NCI-H1694 (cell line): Measurements from ENCODE around the gene PPP2R2B.

Source experiments
- DNase-seq: peaks from one replicate; lab custom pipeline; 2025; lab: John Stamatoyannopoulos, UW

PPP2R2B gene

DNA sequence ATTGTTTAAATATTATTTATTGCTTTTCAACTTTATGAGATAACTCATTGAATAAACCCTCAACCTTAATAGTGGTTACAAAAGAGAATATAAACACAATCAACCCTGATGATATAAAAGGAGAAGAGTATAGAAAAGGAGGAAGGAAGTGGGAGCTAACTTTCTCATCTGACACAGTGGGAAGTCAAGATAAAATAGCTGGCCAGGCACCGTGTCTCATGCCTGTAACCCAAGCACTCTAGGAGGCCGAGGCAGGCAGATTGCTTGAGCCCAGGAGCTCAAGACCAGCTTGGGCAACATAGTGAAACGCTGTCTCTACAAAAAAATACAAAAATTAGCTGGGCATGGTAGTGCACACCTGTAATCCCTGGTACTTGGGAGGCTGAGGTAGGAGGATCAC, 93.5 kb downstream of the PPP2R2B start:
- no peak for DNase-seq

DNA sequence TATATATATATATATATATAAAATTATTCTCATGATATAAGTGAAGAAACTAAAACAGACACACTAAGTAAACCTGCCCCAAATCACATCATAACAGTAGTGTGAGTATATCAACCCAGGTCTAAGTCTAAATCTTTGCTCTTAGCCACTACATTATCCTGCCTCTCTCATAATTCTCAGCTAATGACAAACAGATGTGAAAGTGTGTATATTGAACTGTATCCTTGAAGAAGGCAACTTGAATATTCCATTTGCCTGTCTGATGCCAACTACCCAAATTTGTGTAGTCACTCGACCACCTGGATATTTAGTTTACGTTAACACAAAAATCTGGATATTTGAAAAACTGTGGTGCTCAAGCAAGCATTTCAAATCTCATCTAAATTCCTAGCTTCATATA, 97.4 kb downstream of the PPP2R2B start:
- DNase-seq = no peak

DNA sequence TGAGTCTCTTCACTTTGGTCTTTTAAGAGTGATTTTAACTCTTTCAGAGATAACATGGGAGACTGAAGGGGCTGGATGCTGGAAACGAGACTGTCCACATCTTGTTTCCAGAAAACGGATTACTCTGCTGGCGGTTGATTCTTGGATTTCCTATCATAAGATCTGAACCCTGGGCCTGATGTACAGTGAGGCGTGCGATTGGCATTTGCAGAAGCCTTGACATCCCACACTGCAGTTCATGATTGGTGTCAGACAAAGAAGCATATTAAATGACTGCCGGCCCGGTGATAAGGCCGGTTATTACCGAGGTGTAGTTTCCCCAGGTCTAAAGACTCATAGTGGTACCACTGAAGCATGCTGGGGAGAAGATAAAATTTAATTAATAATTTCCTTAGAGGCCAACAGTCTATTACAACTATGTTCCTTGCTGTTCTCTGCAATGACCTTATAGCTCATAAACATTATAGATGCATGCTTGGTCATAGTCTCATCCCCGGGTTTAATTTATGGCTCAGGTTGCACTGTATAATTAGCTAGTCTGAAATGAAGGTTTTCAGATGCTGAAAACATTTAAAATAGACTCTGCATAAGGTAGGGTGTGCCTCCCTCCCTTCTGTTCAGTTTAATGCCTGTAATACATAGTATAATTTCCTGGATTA, 99.2 kb downstream of the PPP2R2B start:
- DNase-seq = no peak

DNA sequence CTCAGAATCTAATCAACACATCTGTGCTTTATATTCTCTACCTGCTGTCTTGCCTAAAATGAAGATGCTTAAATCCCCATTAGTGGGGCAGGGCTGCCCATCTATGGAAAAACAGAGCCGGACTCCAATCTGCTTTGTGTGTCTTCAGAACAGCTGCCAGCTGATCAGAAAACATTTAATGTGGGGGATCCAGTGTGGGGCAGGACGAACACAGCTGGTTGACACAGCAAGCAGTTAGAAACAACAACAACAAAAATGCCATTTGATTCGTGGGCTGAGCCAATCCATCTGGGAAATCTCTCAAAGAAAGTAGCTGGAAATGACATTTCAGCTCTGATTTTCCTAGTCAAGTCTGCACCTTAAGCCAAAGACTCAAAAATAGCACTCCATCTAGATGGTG, 99.8 kb downstream of the PPP2R2B start:
- DNase-seq = no peak

DNA sequence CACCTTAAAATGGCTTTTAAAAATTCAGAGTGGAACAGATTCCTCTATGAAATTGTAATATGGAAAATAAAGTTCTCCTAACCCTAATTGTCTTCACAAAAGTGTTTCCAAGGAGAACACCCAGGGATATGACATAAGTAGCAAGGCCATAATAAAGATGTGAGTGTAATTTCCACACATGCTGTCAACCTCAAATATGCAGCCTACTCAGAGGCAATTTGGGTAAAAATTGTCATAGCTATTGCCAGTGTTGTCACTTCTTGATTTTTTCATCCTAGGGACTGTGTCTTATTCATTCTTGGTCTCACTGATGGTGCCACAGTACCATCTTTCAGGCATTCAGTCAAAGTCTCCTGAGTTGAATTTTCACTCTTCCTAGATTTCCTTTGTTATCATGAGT, 100.3 kb downstream of the PPP2R2B start:
- no peak for DNase-seq

DNA sequence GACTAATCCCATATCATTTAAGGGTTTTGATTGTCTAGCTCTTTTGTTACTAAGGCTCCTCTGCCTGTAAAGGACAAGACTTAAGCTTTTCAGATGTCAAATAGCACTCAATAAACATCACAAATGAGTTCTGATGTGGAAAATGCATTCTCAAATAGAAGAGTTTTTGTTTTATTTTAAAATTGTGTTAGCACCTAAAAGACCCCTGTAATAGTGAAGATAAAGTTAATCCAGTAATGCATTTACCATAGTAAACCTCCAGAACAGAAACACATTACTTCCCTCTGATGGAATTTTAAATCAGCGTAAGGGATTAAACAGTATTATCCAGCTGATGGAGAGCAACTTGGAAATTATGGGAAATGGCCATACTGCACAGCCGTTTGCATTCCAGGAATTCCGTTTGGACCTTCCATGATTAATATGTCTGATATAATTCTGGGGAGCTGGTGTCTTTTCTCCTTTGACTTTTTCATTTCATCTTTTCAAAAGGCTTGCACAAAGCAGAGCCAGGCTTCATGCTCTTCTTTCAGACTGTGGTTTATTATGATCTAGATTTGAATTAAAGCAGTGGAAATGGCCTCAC, 105.6 kb downstream of the PPP2R2B start:
- DNase-seq = no peak

DNA sequence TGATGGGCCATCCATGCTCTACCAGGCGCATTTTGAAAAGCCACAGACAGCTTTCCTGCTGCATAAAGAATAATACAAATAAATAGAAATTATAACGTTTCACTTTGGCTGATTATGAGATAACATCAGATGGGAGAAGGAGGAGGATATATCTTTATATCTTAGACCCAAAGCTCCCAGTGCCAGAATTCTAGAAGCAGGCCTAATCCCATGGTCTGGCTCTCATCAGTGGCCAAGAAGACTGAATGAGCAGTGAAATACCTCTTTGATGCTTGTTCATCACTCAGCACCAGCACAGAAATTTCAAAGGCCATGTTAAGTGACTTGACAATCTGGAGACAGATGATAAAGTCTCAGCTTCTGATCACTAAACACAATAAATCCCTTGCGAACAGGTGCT, 107.6 kb downstream of the PPP2R2B start:
- no peak for DNase-seq

DNA sequence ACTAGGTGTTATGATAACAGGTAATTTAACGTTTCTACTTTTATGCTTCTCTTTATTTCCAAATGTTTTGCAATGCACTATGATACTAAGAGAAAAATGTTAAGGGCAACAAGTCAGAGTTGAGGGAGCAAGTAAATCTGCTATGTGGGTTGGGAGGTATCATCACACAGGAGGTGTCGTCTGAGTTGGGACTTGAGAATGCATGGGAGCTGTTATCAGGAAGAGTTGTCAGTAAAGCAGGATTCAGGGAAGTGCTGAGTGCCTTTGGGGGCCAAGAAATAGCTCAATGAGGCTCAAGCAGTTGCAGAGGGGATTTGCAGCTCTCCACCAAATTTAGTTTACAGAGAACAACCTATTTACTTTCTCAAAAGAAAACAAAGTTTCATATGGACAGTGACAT, 108.0 kb downstream of the PPP2R2B start:
- no peak for DNase-seq

DNA sequence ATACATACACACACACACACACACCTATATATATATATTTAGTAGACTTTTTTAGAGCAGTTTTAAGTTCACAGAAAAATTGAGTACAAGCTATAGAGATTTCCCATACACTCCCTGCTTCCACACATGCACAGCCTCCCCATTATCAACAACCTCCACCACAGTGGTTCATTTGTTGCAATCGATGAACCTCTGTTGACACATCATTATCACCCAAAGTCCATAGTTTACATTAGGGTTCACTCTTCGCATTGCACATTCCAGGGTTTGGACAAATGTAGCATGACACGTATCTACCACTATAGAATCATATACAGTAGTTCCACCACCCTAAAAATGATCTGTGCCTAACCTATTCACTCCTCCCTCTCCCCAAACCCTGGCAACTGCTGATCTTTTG, 111.0 kb downstream of the PPP2R2B start:
- no peak for DNase-seq

DNA sequence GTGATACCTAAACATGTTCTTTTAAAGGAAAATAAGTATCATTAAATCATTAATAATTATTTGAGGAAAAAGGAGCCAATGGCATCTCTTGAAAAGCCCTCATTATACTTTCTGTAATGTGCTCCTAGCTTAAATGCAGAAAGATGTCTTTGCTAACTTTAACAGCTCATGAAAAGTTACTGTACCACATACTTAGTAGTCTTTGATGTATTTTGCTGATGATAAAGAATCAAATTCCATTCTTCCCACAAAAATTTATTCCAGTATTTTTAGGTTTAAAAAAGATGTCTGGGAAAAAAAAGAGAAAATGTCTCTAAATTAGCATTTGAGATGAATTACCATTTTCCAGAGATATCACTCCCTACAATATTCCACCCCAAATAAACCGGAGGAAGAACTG, 112.5 kb downstream of the PPP2R2B start:
- DNase-seq = no peak

DNA sequence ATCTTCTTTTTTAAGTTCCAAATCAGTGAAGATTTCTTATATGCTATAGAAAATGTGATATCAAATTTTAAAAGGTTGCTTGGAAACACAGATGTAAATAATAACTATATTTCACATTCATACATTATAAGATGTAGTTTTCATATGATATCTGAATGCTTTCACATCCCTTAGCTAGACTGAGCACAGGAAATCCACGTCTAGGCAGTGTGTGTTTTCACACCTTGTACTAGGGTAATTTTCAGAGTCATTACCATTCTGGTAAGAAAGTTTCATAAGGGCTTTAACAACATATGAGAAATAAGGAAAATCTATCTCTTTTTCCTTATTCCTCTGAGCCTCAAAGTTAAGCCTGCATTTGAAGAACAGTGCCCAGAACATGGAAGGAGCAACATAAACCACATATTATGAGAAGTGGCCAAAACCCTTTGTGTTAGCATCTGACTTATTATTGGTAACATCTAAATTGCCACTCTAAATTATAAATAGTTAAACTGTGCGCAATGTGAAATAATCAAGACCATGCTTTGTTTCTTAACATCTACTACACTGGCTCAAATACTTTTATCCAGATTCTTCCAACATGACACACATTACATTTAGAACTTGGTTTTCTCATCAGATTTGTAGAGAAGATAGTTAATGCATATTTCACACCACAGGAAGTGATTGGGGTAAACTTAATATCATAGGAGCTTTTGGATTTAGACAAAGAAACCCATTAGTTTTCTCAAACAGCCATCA, 113.3 kb downstream of the PPP2R2B start:
- no peak for DNase-seq

DNA sequence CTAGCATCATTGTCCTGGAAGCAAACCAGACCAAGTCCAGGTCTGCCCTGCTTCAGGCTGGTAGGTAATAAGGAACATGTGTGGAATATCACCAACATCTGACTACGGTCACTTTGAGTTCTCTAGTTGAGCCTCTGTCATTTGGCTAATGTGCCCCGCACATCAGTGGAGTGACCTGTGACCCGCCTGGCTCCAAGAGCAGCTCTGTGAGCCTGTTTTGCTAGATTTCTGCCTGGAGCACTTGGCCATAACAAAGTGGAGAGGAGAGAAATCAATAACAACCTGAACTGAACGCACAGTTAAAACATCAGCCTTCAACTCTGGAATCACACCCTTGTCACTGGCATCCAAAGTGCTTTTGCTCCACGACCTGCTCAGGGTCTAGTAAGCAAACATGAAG, 115.7 kb downstream of the PPP2R2B start:
- no peak for DNase-seq

DNA sequence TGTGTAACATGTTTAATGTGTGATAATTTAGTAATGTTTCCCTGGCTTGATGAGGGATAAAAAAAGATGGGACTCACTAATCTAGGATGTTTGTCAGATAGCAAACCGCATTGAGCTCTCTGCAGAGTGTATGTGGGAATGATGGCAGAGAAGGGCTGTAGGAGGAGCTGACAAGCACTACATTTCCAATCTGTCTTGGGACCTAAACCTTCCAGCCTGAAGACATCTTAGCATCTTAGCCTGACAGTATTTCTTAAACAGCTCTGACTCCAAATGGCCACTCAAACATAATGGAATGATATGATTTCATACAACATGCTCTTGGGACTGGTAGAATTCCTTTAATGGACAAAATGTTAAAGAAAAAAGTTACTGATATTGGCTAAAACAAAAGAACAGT, 116.7 kb downstream of the PPP2R2B start:
- no peak for DNase-seq

DNA sequence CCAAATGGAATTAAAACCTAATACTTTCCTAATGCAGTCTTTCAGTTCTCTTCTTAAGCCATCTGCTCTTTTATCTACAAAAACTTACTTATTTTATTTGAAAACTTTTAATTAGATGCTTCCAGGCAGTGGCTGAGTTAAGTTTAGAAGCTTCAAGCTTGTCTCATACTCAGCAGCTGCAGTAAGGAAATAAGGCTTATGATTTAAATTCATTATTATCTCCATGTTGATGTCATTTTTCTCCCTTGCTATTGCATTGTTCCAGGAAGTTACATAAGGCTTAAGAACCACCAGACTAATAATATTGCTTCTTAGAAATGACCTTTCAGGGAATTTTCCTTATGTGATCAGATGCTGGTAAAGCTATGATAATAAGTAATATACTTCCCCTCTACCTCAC, 119.6 kb downstream of the PPP2R2B start:
- no peak for DNase-seq

DNA sequence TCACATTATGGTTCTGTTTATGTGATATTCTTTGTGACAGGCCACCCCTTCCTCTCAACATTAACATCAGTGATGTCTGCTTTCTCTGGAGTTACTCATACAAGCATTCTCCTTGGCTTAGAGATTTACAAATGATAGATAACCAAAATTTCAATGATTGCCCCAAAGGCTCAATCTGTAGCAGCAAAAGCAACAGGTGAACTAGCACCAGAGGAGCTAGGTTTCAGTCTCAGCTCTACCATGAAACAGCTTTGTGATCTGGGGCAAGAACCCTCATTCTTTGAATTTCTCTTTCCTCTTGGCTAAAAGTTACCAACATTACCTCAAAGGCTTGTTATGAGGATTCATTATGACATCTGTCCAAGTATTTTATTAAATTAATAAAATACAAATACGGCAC, 120.5 kb downstream of the PPP2R2B start:
- no peak for DNase-seq

DNA sequence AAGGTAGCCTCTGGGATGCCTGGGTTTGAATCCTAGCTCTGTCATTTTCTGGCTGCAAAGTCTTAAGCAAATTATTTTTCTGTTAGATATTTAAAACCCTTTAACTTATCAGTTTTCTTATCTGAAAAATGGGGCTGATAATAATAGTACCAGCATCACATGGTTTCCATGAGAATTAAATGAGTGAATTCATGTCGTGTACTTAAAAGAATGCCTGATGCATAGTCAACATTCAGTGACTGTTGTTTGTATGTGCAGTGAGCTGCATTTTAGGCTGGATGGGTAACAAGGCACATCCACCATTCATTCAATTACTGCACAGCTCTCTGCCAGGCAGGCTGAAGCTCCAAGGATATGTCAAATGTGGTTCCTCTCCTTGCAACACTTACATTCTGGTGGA, 122.0 kb downstream of the PPP2R2B start:
- DNase-seq = no peak

DNA sequence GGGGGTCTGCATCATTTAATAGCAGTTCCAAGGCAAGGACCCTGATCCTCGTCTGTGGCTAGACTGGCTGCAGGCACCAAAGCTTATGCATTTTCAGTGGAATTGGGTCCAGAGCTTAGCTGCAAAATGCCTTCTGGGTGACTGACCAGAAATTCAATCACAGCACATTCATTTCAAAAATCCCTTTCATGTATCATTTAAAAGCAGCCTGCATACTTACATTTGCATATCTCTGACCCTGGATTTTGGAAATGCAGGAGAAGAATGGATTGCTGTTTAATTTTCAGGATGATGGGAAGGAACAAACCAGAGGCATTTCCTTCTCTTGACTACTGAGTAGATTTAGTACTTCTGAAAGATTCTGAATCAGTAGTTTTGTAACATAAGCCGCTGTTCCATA, 122.8 kb downstream of the PPP2R2B start:
- no peak for DNase-seq

DNA sequence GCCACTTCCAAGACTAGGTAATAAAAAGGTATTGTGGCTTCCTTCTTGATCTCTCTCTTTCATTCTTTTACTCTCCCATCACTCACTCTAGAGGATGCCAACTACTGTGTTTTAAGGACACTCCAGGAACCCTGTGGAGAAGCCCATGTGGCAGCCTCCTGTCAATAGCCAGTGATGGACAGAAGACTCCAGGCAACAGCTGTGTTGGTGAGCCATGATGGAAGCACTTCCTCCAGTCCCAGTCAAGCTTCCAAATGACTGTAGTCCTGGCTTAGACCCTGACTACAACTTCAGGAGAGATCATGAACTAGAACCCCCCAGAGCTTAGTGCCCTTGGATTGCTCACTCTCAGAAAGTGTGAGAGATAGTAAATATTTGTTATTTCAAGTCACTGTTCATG, 123.9 kb downstream of the PPP2R2B start:
- DNase-seq = no peak

DNA sequence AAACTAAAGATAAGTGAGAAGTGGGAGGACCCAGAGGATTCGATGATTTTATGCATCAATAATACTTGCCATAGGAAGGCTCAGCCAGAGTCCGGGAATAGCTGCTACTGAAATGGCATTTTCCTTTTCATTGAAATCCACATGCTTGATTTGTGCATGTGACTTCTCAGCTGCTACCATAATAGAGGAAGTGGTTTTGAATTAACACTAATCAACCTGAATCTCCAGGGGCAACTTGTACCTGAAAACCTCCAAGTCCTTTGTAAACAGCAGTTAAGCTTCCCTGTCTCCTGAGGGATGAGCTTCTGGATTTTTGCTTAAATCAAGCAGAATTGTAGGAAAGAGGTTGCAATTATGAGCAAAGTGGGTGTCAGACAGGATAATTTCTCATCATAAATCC, 124.9 kb downstream of the PPP2R2B start:
- DNase-seq = no peak

DNA sequence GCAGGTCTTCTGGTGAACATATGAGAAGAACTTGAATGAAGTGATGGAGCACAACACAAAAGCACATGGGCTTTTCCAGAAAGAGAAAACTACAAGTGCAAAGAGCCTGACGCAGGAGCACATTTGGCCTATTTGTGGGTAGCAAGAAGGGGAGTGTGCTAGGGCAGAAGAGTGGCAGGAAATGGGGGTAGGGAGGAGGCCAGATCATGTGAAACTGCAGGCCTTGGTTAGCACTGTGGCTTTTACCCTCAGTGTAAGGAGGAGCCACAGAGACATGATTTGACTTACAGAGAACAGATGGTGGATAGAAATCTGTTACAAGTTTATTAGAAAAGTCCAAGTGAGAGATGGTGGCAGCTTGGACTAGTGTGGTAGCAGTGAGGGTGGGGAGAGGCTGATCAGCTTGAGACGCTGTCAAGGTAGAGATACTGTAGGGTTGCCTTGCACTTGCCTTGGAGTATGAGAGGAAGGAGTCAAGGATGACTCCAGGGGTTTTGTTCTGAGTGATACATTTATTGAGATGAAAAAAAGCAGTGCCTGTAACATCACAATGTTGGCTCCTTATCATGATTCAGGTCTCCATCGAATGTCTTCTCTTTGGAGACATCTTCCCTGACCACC, 126.7 kb downstream of the PPP2R2B start:
- no peak for DNase-seq

DNA sequence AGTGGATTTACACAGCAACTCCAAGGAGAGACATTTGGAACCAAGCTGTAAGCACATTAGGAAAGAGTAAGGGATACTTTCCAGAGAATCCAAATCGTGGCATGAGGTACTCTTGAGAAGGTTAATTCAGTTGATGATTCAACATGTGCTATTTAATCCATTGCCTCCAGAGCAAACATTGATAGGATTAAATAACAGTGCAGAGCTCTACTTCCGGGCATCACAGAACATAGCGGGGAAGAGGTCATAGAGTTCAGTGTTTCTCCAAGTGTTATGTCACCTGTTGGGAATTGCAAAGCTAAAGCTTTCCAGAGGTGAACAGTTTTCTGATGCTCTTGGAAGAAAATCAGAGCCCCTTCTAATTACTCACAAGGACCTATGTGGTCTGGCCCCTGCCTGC, 127.5 kb downstream of the PPP2R2B start:
- DNase-seq = no peak

DNA sequence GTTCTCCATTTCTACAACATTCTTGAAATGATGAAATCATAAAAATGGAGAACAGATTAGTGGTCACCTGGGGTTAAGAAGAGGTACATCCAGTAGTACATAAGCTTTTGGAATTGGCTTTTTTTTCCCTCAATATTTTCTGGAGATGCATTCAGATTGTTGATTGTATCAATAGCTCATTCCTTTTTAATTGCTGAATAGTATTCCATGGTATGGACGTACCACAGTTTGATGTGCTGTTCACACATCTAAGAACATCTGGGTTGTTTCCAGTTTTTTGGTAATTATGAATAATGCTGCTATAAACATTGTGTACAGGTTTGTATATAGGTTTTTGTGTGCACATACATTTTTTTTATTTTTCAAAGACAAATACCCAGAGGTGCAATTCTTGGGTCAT, 130.0 kb downstream of the PPP2R2B start:
- no peak for DNase-seq

DNA sequence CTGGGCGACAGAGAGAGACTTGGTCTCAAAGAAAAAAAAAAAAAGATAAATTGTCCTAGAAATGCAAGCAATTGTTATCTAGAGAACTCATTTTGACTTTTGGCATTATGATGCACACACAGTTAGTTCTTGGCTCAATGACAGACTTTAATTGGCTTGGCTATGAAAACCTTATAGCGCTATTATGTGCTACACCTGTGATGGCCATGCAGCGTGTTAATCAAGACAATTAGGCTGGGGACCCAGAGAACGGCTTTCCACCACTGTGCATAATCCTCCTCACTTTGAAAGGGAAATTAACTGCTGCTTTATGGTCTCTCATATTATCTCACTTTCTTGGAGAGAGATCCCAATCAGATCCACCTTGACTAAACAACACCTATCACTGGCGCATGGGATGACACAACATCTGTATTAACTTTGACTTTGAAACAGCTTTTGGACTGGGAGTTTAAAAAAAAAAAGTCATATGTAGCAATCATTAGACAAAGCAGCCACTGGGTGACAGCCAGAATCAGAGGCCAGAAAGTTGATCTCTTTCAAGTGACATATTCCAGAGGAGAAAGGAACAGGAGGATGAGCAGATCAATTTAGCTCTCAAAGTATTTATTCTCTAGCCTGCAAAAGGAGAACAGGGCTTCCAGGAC, 132.5 kb downstream of the PPP2R2B start:
- peak; percentile 54 for DNase-seq
